Measurements from ENCODE around the gene POLR3H. TPM values are rescaled to one million over a fixed set of nuclear protein-coding genes. Genes with fewer than 3 reads are reported as not detected.
A peak's percentile ranks its signal among the peaks of the same experiment; 100 is the strongest.

The POLR3H gene
- total RNA-seq, 1 experiment from 2014 or later, result 21.2 TPM

DNA sequence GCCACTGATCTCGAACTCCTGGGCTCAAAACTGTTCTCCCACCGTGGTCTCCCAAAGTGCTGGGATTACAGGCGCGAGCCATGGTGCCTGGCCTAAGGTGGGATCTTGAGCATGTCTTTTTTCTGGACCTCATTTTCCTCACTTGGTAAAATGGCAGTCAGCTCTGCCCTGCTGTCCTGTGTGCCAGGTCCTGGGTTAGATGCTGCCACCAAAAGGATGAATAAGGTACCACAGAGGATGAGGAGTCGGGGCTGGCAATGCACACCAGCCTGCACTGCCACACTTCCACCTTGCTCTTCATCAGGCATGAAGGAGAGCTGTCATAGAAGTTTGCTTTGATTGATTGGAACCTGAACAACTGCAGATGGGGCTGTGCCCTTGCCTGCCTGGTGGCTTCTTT, 43.1 kb downstream of the POLR3H start:
- no peaks in the 10 kb centered on the region for H4K20me1 ChIP-seq (ENCODE audit: low read length)
- no peaks in the 10 kb centered on the region for H3K9me2 ChIP-seq (replicated peaks; ENCODE audit: low read length)
- no peak; the same call in 1 of the 2 replicates for ATAC-seq
- no peak overlapping the region for H3K9ac ChIP-seq (ENCODE audit: low read length)
- TF ChIP-seq EZH2 (IDR thresholded peaks at IDR 0.05; ENCODE audit: low read length, unreplicated experiment) (no peak), EZH2phosphoT487 (IDR thresholded peaks at IDR 0.05; ENCODE audit: borderline replicate concordance, low read length) (no peak)
- TF ChIP-seq, protein P1, sequence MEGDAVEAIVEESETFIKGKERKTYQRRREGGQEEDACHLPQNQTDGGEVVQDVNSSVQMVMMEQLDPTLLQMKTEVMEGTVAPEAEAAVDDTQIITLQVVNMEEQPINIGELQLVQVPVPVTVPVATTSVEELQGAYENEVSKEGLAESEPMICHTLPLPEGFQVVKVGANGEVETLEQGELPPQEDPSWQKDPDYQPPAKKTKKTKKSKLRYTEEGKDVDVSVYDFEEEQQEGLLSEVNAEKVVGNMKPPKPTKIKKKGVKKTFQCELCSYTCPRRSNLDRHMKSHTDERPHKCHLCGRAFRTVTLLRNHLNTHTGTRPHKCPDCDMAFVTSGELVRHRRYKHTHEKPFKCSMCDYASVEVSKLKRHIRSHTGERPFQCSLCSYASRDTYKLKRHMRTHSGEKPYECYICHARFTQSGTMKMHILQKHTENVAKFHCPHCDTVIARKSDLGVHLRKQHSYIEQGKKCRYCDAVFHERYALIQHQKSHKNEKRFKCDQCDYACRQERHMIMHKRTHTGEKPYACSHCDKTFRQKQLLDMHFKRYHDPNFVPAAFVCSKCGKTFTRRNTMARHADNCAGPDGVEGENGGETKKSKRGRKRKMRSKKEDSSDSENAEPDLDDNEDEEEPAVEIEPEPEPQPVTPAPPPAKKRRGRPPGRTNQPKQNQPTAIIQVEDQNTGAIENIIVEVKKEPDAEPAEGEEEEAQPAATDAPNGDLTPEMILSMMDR (conservative IDR thresholded peaks at IDR 0.05; ENCODE audit: low read depth, low read length), result peak; percentile 35; the same call in 1 of the 2 replicates
- no peaks in the 10 kb centered on the region for H3F3A ChIP-seq (ENCODE audit: low read length, unreplicated experiment)
- ChIA-PET POLR2A (ENCODE audit: unreplicated experiment) (no interaction called here), CTCF (interaction anchor here (1.0 kb wide), 1 partner anchor 98 kb away, joined by 3 read pairs; no protein-coding TSS in a partner anchor)
- H3K9me3 ChIP-seq (ENCODE audit: low read length), result no peaks in the 10 kb centered on the region
- H3K4me1 ChIP-seq (ENCODE audit: insufficient read depth, low read length), result no peaks in the 10 kb centered on the region
- no peak overlapping the region for H3K27ac ChIP-seq (ENCODE audit: low read length)
- no TSS peak for BruUV-seq (replicated peaks)
- peaks cover 24% of the 10 kb centered on the region; the same call in 1 of the 2 replicates for H3K79me2 ChIP-seq (ENCODE audit: low read length)
- no peak for DNase-seq
- H2AFZ ChIP-seq (ENCODE audit: low read length), result no peak overlapping the region
- H3K4me2 ChIP-seq (ENCODE audit: low read length), result no peak overlapping the region
- H3K36me3 ChIP-seq (ENCODE audit: low read depth, low read length), result no peaks in the 10 kb centered on the region; the same call in 1 of the 2 replicates
- H3K27me3 ChIP-seq (ENCODE audit: low read length), result no peaks in the 10 kb centered on the region
- intact Hi-C loops (cut with micrococcal nuclease), result no loop called here
- no peak overlapping the region for H3K4me3 ChIP-seq (ENCODE audit: low read length)

DNA sequence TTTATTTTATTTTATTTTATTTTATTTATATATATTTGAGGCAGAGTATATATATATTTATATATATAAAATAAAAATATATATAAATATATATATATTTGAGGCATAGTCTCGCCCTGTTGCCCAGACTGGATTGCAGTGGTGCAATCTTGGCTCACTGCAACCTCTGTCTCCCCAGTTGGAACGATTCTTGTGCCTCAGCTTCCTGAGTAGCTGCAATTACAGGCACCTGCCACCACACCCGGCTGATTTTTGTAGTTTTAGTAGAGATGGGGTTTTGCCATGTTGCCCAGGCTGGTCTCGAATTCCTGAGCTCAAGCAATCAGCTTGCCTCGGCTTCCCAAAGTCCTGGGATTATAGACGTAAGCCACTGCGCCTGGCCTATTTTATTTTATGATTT, 44.0 kb downstream of the POLR3H start:
- Histone ChIP-seq H3K36me3 (ENCODE audit: low read depth, low read length) (no peaks in the 10 kb centered on the region; the same call in 1 of the 2 replicates), H3K9me3 (ENCODE audit: low read length) (no peaks in the 10 kb centered on the region), H3K4me2 (ENCODE audit: low read length) (no peak overlapping the region), H2AFZ (ENCODE audit: low read length) (no peak overlapping the region), H3K27me3 (ENCODE audit: low read length) (no peaks in the 10 kb centered on the region), H3F3A (ENCODE audit: low read length, unreplicated experiment) (no peaks in the 10 kb centered on the region), H3K4me3 (ENCODE audit: low read length) (no peak overlapping the region), H4K20me1 (ENCODE audit: low read length) (no peaks in the 10 kb centered on the region), H3K4me1 (ENCODE audit: insufficient read depth, low read length) (no peaks in the 10 kb centered on the region), H3K27ac (ENCODE audit: low read length) (no peak overlapping the region), H3K79me2 (ENCODE audit: low read length) (peaks cover 24% of the 10 kb centered on the region; the same call in 1 of the 2 replicates), H3K9ac (ENCODE audit: low read length) (no peak overlapping the region), H3K9me2 (replicated peaks; ENCODE audit: low read length) (no peaks in the 10 kb centered on the region)
- ChIA-PET CTCF (no interaction called here), POLR2A (ENCODE audit: unreplicated experiment) (no interaction called here)
- ATAC-seq (no peak), DNase-seq (no peak)
- intact Hi-C loops (cut with micrococcal nuclease), result no loop called here
- TF ChIP-seq EZH2phosphoT487 (IDR thresholded peaks at IDR 0.05; ENCODE audit: borderline replicate concordance, low read length) (no peak), EZH2 (IDR thresholded peaks at IDR 0.05; ENCODE audit: low read length, unreplicated experiment) (no peak)
- TF ChIP-seq, protein P1 (conservative IDR thresholded peaks at IDR 0.05; ENCODE audit: low read depth, low read length), result no peak
- BruUV-seq (replicated peaks), result no TSS peak

DNA sequence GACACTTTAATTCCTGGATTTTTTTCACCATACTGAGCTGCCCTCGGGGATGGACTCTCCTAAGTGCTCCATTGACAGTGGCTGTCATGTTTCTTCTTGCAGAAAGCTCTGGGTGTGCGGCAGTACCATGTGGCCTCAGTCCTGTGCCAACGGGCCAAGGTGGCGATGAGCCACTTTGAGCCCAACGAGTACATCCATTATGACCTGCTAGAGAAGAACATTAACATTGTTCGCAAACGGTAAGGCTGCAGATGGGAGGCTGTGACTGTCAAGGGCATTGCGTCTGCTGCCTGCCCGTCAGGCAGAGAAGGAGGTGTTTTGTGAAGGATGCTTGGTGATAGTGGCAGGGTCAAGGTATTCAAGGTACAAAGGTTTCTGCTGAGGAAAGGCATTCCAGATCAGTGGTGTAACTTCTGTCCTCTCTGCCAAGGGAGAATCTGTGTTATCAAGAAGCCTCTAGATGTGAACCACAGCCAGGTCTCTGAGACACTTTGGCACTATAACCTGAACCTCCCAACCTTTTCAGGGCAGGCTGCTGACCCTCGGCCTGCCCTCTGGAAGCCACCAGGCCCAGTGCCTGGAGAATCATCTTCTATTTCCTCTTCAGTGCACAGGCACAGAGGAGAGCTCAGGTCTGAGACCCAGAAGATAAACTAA, 44.5 kb downstream of the POLR3H start:
- intact Hi-C loops (cut with micrococcal nuclease), result no loop called here
- Histone ChIP-seq H3K9me3 (ENCODE audit: low read length) (no peaks in the 10 kb centered on the region), H2AFZ (ENCODE audit: low read length) (no peak overlapping the region), H3K9ac (ENCODE audit: low read length) (no peak overlapping the region), H3K27me3 (ENCODE audit: low read length) (no peaks in the 10 kb centered on the region), H3K9me2 (replicated peaks; ENCODE audit: low read length) (no peaks in the 10 kb centered on the region), H3K4me2 (ENCODE audit: low read length) (no peak overlapping the region), H3F3A (ENCODE audit: low read length, unreplicated experiment) (no peaks in the 10 kb centered on the region), H3K36me3 (ENCODE audit: low read depth, low read length) (no peaks in the 10 kb centered on the region; the same call in 1 of the 2 replicates), H3K79me2 (ENCODE audit: low read length) (peaks cover 29% of the 10 kb centered on the region; the same call in 1 of the 2 replicates), H3K4me1 (ENCODE audit: insufficient read depth, low read length) (no peaks in the 10 kb centered on the region), H4K20me1 (ENCODE audit: low read length) (no peaks in the 10 kb centered on the region), H3K4me3 (ENCODE audit: low read length) (no peak overlapping the region), H3K27ac (ENCODE audit: low read length) (no peak overlapping the region)
- POLR2A ChIA-PET (ENCODE audit: unreplicated experiment), result no interaction called here
- TF ChIP-seq, protein P1 (conservative IDR thresholded peaks at IDR 0.05; ENCODE audit: low read depth, low read length), result no peak
- TF ChIP-seq EZH2 (IDR thresholded peaks at IDR 0.05; ENCODE audit: low read length, unreplicated experiment) (no peak), EZH2phosphoT487 (IDR thresholded peaks at IDR 0.05; ENCODE audit: borderline replicate concordance, low read length) (no peak)
- CTCF ChIA-PET, result interaction anchor here (0.5 kb wide), 1 partner anchor 894 kb away, joined by 3 read pairs; no protein-coding TSS in a partner anchor
- DNase-seq, result no peak
- ATAC-seq, result no peak
- no TSS peak for BruUV-seq (replicated peaks)

Measured in PC-3 (cell line).